ENCODE results near the gene SUPT3H.

Gene SUPT3H

GRCh38 chr6:44921798-44922197 is 455.9 kb downstream of the SUPT3H start:
- Histone ChIP-seq H3K27ac (ENCODE audit: low read depth, low read length) (no peak overlapping the region), H3K14ac (ENCODE audit: low read length) (no peak overlapping the region), H3K4me1 (ENCODE audit: control insufficient read depth in 1 of 2, insufficient read depth in 2 of 2, low read length in 2 of 2) (peaks cover 0 to 2% of the 10 kb centered on the region in 2 experiments), H3K36me3 (ENCODE audit: control insufficient read depth in 1 of 2, insufficient read depth in 2 of 2, low read length in 2 of 2) (no peaks in the 10 kb centered on the region), H3K4me3 (ENCODE audit: low read depth, low read length) (no peak overlapping the region), H4K91ac (ENCODE audit: low read depth, low read length) (no peak overlapping the region), H2BK12ac (ENCODE audit: low read length) (no peak overlapping the region), H2BK120ac (ENCODE audit: insufficient read depth, low read length, poor library complexity) (no peak overlapping the region), H3K4me2 (ENCODE audit: low read length) (no peak overlapping the region), H3K18ac (ENCODE audit: low read length) (no peak overlapping the region), H2AFZ (ENCODE audit: insufficient read depth, low read length, poor library complexity) (no peak overlapping the region), H3K9ac (ENCODE audit: low read length) (no peak overlapping the region), H4K12ac (ENCODE audit: low read depth, low read length) (no peak overlapping the region), H4K8ac (ENCODE audit: low read depth, low read length) (no peak overlapping the region), H3K79me1 (ENCODE audit: low read length) (no peaks in the 10 kb centered on the region), H3K4ac (ENCODE audit: low read depth, low read length) (no peak overlapping the region), H2AK5ac (ENCODE audit: low read length) (no peak overlapping the region), H3K79me2 (ENCODE audit: control insufficient read depth, insufficient read depth, low read length, poor library complexity) (no peaks in the 10 kb centered on the region), H2BK5ac (ENCODE audit: low read depth, low read length, poor library complexity) (no peak overlapping the region), H3K9me3 (ENCODE audit: insufficient read depth, low read depth, low read length) (no peaks in the 10 kb centered on the region), H3K27me3 (ENCODE audit: insufficient read depth, low read length) (no peaks in the 10 kb centered on the region), H3K23ac (ENCODE audit: low read length) (no peak overlapping the region)
- no CpG with 5 or more reads among the region's 3 CpGs for WGBS (ENCODE audit: extremely low coverage, insufficient coverage, insufficient read length)
- DNase-seq: no peak

- no peak overlapping the region for H3K9ac ChIP-seq (ENCODE audit: low read length)
- H2AFZ ChIP-seq (ENCODE audit: insufficient read depth, low read length, poor library complexity): no peak overlapping the region
- DNase-seq: no peak
- no peak overlapping the region for H4K8ac ChIP-seq (ENCODE audit: low read depth, low read length)
- H3K79me2 ChIP-seq (ENCODE audit: control insufficient read depth, insufficient read depth, low read length, poor library complexity): no peaks in the 10 kb centered on the region
- no peak overlapping the region for H3K23ac ChIP-seq (ENCODE audit: low read length)
- H3K18ac ChIP-seq (ENCODE audit: low read length): no peak overlapping the region
- no peak overlapping the region for H2BK12ac ChIP-seq (ENCODE audit: low read length)
- WGBS (ENCODE audit: extremely low coverage, insufficient coverage, insufficient read length): no CpG with 5 or more reads among the region's 5 CpGs
- no peak overlapping the region for H2BK120ac ChIP-seq (ENCODE audit: insufficient read depth, low read length, poor library complexity)
- H4K12ac ChIP-seq (ENCODE audit: low read depth, low read length): no peak overlapping the region
- H3K4me2 ChIP-seq (ENCODE audit: low read length): no peak overlapping the region
- H2BK5ac ChIP-seq (ENCODE audit: low read depth, low read length, poor library complexity): no peak overlapping the region
- H3K27me3 ChIP-seq (ENCODE audit: insufficient read depth, low read length): no peaks in the 10 kb centered on the region
- H4K91ac ChIP-seq (ENCODE audit: low read depth, low read length): no peak overlapping the region
- no peaks in the 10 kb centered on the region for H3K9me3 ChIP-seq (ENCODE audit: insufficient read depth, low read depth, low read length)
- no peak overlapping the region for H2AK5ac ChIP-seq (ENCODE audit: low read length)
- H3K14ac ChIP-seq (ENCODE audit: low read length): no peak overlapping the region
- H3K4ac ChIP-seq (ENCODE audit: low read depth, low read length): no peak overlapping the region
- H3K36me3 ChIP-seq (ENCODE audit: control insufficient read depth in 1 of 2, insufficient read depth in 2 of 2, low read length in 2 of 2): no peaks in the 10 kb centered on the region
- no peak overlapping the region for H3K4me3 ChIP-seq (ENCODE audit: low read depth, low read length)
- peaks cover 0 to 2% of the 10 kb centered on the region in 2 experiments for H3K4me1 ChIP-seq (ENCODE audit: control insufficient read depth in 1 of 2, insufficient read depth in 2 of 2, low read length in 2 of 2)
- H3K79me1 ChIP-seq (ENCODE audit: low read length): no peaks in the 10 kb centered on the region
- no peak overlapping the region for H3K27ac ChIP-seq (ENCODE audit: low read depth, low read length)
Measured at GRCh38 chr6:44920952-44921491, 456.7 kb downstream of the SUPT3H start.

- H3K14ac ChIP-seq (ENCODE audit: low read length): no peak overlapping the region
- no peak overlapping the region for H2AFZ ChIP-seq (ENCODE audit: insufficient read depth, low read length, poor library complexity)
- H3K4me2 ChIP-seq (ENCODE audit: low read length): no peak overlapping the region
- no peaks in the 10 kb centered on the region for H3K79me1 ChIP-seq (ENCODE audit: low read length)
- H3K4me1 ChIP-seq (ENCODE audit: control insufficient read depth in 1 of 2, insufficient read depth in 2 of 2, low read length in 2 of 2): peaks cover 0 to 2% of the 10 kb centered on the region in 2 experiments
- no peaks in the 10 kb centered on the region for H3K9me3 ChIP-seq (ENCODE audit: insufficient read depth, low read depth, low read length)
- no peak overlapping the region for H3K4me3 ChIP-seq (ENCODE audit: low read depth, low read length)
- no peaks in the 10 kb centered on the region for H3K27me3 ChIP-seq (ENCODE audit: insufficient read depth, low read length)
- H4K91ac ChIP-seq (ENCODE audit: low read depth, low read length): no peak overlapping the region
- H3K27ac ChIP-seq (ENCODE audit: low read depth, low read length): no peak overlapping the region
- no peak overlapping the region for H2BK5ac ChIP-seq (ENCODE audit: low read depth, low read length, poor library complexity)
- no peak overlapping the region for H2AK5ac ChIP-seq (ENCODE audit: low read length)
- no CpG with 5 or more reads among the region's 6 CpGs for WGBS (ENCODE audit: extremely low coverage, insufficient coverage, insufficient read length)
- H3K18ac ChIP-seq (ENCODE audit: low read length): no peak overlapping the region
- no peak overlapping the region for H3K4ac ChIP-seq (ENCODE audit: low read depth, low read length)
- H2BK12ac ChIP-seq (ENCODE audit: low read length): no peak overlapping the region
- no peak overlapping the region for H3K9ac ChIP-seq (ENCODE audit: low read length)
- no peak overlapping the region for H4K12ac ChIP-seq (ENCODE audit: low read depth, low read length)
- no peak overlapping the region for H2BK120ac ChIP-seq (ENCODE audit: insufficient read depth, low read length, poor library complexity)
- no peak for DNase-seq
- no peak overlapping the region for H3K23ac ChIP-seq (ENCODE audit: low read length)
- H3K36me3 ChIP-seq (ENCODE audit: control insufficient read depth in 1 of 2, insufficient read depth in 2 of 2, low read length in 2 of 2): no peaks in the 10 kb centered on the region
- no peak overlapping the region for H4K8ac ChIP-seq (ENCODE audit: low read depth, low read length)
- no peaks in the 10 kb centered on the region for H3K79me2 ChIP-seq (ENCODE audit: control insufficient read depth, insufficient read depth, low read length, poor library complexity)
Measured at GRCh38 chr6:44918671-44919296, 458.9 kb downstream of the SUPT3H start.

GRCh38 chr6:44917430-44917829 is 460.3 kb downstream of the SUPT3H start:
- H3K14ac ChIP-seq (ENCODE audit: low read length): no peak overlapping the region
- no peak overlapping the region for H2AFZ ChIP-seq (ENCODE audit: insufficient read depth, low read length, poor library complexity)
- no peak overlapping the region for H3K4me2 ChIP-seq (ENCODE audit: low read length)
- H3K9me3 ChIP-seq (ENCODE audit: insufficient read depth, low read depth, low read length): no peaks in the 10 kb centered on the region
- WGBS (ENCODE audit: extremely low coverage, insufficient coverage, insufficient read length): no CpG with 5 or more reads among the region's 2 CpGs
- H2BK12ac ChIP-seq (ENCODE audit: low read length): no peak overlapping the region
- no peak overlapping the region for H3K9ac ChIP-seq (ENCODE audit: low read length)
- H3K27ac ChIP-seq (ENCODE audit: low read depth, low read length): no peak overlapping the region
- no peak overlapping the region for H2AK5ac ChIP-seq (ENCODE audit: low read length)
- no peaks in the 10 kb centered on the region for H3K27me3 ChIP-seq (ENCODE audit: insufficient read depth, low read length)
- no peak overlapping the region for H3K4ac ChIP-seq (ENCODE audit: low read depth, low read length)
- no peaks in the 10 kb centered on the region for H3K79me1 ChIP-seq (ENCODE audit: low read length)
- no peak overlapping the region for H2BK5ac ChIP-seq (ENCODE audit: low read depth, low read length, poor library complexity)
- no peak overlapping the region for H3K4me3 ChIP-seq (ENCODE audit: low read depth, low read length)
- no peak overlapping the region for H3K23ac ChIP-seq (ENCODE audit: low read length)
- no peak overlapping the region for H4K8ac ChIP-seq (ENCODE audit: low read depth, low read length)
- H3K18ac ChIP-seq (ENCODE audit: low read length): no peak overlapping the region
- no peak overlapping the region for H4K91ac ChIP-seq (ENCODE audit: low read depth, low read length)
- H2BK120ac ChIP-seq (ENCODE audit: insufficient read depth, low read length, poor library complexity): no peak overlapping the region
- no peaks in the 10 kb centered on the region for H3K36me3 ChIP-seq (ENCODE audit: control insufficient read depth in 1 of 2, insufficient read depth in 2 of 2, low read length in 2 of 2)
- H3K79me2 ChIP-seq (ENCODE audit: control insufficient read depth, insufficient read depth, low read length, poor library complexity): no peaks in the 10 kb centered on the region
- no peak overlapping the region for H4K12ac ChIP-seq (ENCODE audit: low read depth, low read length)
- no peak for DNase-seq
- H3K4me1 ChIP-seq (ENCODE audit: control insufficient read depth in 1 of 2, insufficient read depth in 2 of 2, low read length in 2 of 2): peaks cover 0 to 2% of the 10 kb centered on the region in 2 experiments

Measured in trophoblast cell (in vitro differentiated cells and primary cell).